Spinal cord (tissue), 10 donors: ENCODE results near the gene PDE4B. TPM values are rescaled to one million over a fixed set of nuclear protein-coding genes. Genes with fewer than 3 reads are reported as not detected.
A peak's percentile ranks its signal among the peaks of the same experiment; 100 is the strongest.

Experiments used
- DNase-seq, 6 donors: peaks; one replicate each; pipeline versions ENCODE4 v3.0.0 to v3.0.0-alpha.2; 2013 to 2015; ENCODE audit warnings: low spot score in 6 of 6, low read depth in 4 of 6
- H3K27ac ChIP-seq: one replicate; pipeline ENCODE4 v1.5.1; 2013; ENCODE audit warnings: low read depth, low read length, control low read depth
- H3K27me3 ChIP-seq: one replicate; pipeline ENCODE4 v1.6.1; 2013; ENCODE audit warnings: low read length; ENCODE audit not compliant: control insufficient read depth, insufficient read depth
- H3K36me3 ChIP-seq: one replicate; pipeline ENCODE4 v1.6.1; 2013; ENCODE audit warnings: low read length; ENCODE audit not compliant: control insufficient read depth, insufficient read depth
- H3K4me1 ChIP-seq: one replicate; pipeline ENCODE4 v1.6.1; 2013; ENCODE audit warnings: low read length; ENCODE audit not compliant: control insufficient read depth, insufficient read depth
- H3K4me3 ChIP-seq: one replicate; pipeline ENCODE4 v1.5.1; 2013; ENCODE audit warnings: low read depth, low read length, control low read depth
- H3K9me3 ChIP-seq: one replicate; pipeline ENCODE4 v1.6.1; 2013; ENCODE audit warnings: low read length; ENCODE audit not compliant: control insufficient read depth, insufficient read depth
- WGBS: methylation state at CpG from one replicate; pipeline ENCODE4 v1.1.5; 2013; ENCODE audit warnings: missing lambda C conversion rate; ENCODE audit not compliant: insufficient coverage; 5-methylcytosine and 5-hydroxymethylcytosine counted together
- polyA plus RNA-seq, 2 donors: library from polyadenylated mRNA; unstranded; fragments of 120-200 nt; gene quantifications; one replicate each; pipeline ENCODE4 v1.2.1, GENCODE V29; 2013; ENCODE audit not compliant: insufficient read length in 2 of 2
- total RNA-seq, 2 donors: library from RNA; depleted of rRNA in 1 of 2; stranded (reverse); fragments of 120-200 nt in 1 of 2; fragments of >200 nt in 1 of 2; gene quantifications; one replicate each; pipeline versions ENCODE4 v1.2.3 to v1.2.4, GENCODE V29; 2013 to 2014
- donor health status: healthy.

PDE4B gene
- total and polyA plus RNA-seq, 4 donors: 57.7 to 181 (median 90.7) TPM

- no peaks in the 10 kb centered on the region for H3K27me3 ChIP-seq
- no peak for DNase-seq
- no peaks in the 10 kb centered on the region for H3K36me3 ChIP-seq
- no peaks in the 10 kb centered on the region for H3K4me1 ChIP-seq
- WGBS: no CpG with 5 or more reads among the region's 2 CpGs
- no peak overlapping the region for H3K4me3 ChIP-seq
- no peaks in the 10 kb centered on the region for H3K9me3 ChIP-seq
- H3K27ac ChIP-seq: no peak overlapping the region
Observed at GRCh38 chr1:66213491-66213890, 420.8 kb downstream of the PDE4B start.

- H3K27me3 ChIP-seq: no peaks in the 10 kb centered on the region
- no peak overlapping the region for H3K4me3 ChIP-seq
- H3K4me1 ChIP-seq: no peaks in the 10 kb centered on the region
- H3K27ac ChIP-seq: no peak overlapping the region
- no peak for DNase-seq
- H3K9me3 ChIP-seq: no peaks in the 10 kb centered on the region
- H3K36me3 ChIP-seq: no peaks in the 10 kb centered on the region
Observed at GRCh38 chr1:66214901-66215300, 422.2 kb downstream of the PDE4B start.

GRCh38 chr1:66217021-66217420, 424.3 kb downstream of the PDE4B start:
- WGBS: 94% methylated on average over 1 of the region's 1 CpG
- no peaks in the 10 kb centered on the region for H3K9me3 ChIP-seq
- no peak overlapping the region for H3K4me3 ChIP-seq
- H3K36me3 ChIP-seq: no peaks in the 10 kb centered on the region
- H3K27ac ChIP-seq: no peak overlapping the region
- H3K4me1 ChIP-seq: no peaks in the 10 kb centered on the region
- no peaks in the 10 kb centered on the region for H3K27me3 ChIP-seq
- DNase-seq: peak in 1 of 6 donors; percentile 36

GRCh38 chr1:66217561-66217960, 424.9 kb downstream of the PDE4B start:
- no peak overlapping the region for H3K27ac ChIP-seq
- no peaks in the 10 kb centered on the region for H3K27me3 ChIP-seq
- no peak for DNase-seq
- 89% methylated on average over 1 of the region's 2 CpGs for WGBS
- H3K4me3 ChIP-seq: no peak overlapping the region
- no peaks in the 10 kb centered on the region for H3K4me1 ChIP-seq
- no peaks in the 10 kb centered on the region for H3K36me3 ChIP-seq
- H3K9me3 ChIP-seq: no peaks in the 10 kb centered on the region

- no CpG with 5 or more reads among the region's 1 CpG for WGBS
- no peaks in the 10 kb centered on the region for H3K4me1 ChIP-seq
- no peak for DNase-seq
- no peaks in the 10 kb centered on the region for H3K27me3 ChIP-seq
- no peaks in the 10 kb centered on the region for H3K9me3 ChIP-seq
- no peak overlapping the region for H3K27ac ChIP-seq
- no peaks in the 10 kb centered on the region for H3K36me3 ChIP-seq
- H3K4me3 ChIP-seq: no peak overlapping the region
Observed at GRCh38 chr1:66220477-66220876, 427.8 kb downstream of the PDE4B start.

GRCh38 chr1:66223681-66224080, 431.0 kb downstream of the PDE4B start:
- Histone ChIP-seq H3K36me3 (no peaks in the 10 kb centered on the region), H3K27ac (no peak overlapping the region), H3K9me3 (no peaks in the 10 kb centered on the region), H3K27me3 (no peaks in the 10 kb centered on the region), H3K4me1 (no peaks in the 10 kb centered on the region), H3K4me3 (no peak overlapping the region)
- no CpG with 5 or more reads among the region's 3 CpGs for WGBS
- DNase-seq: no peak

GRCh38 chr1:66226985-66227384, 434.3 kb downstream of the PDE4B start:
- Histone ChIP-seq H3K4me3 (no peak overlapping the region), H3K27ac (no peak overlapping the region), H3K36me3 (no peaks in the 10 kb centered on the region), H3K4me1 (peaks cover 4% of the 10 kb centered on the region), H3K27me3 (no peaks in the 10 kb centered on the region), H3K9me3 (no peaks in the 10 kb centered on the region)
- WGBS: 70% methylated on average over 2 of the region's 4 CpGs
- DNase-seq: no peak

- DNase-seq: no peak
- Histone ChIP-seq H3K9me3 (no peaks in the 10 kb centered on the region), H3K4me1 (peaks cover 4% of the 10 kb centered on the region), H3K27ac (no peak overlapping the region), H3K4me3 (no peak overlapping the region), H3K27me3 (no peaks in the 10 kb centered on the region), H3K36me3 (no peaks in the 10 kb centered on the region)
- WGBS: 94% methylated on average over 2 of the region's 2 CpGs
Observed at GRCh38 chr1:66227966-66228365, 435.3 kb downstream of the PDE4B start.

GRCh38 chr1:66231217-66231616, 438.5 kb downstream of the PDE4B start:
- DNase-seq: no peak
- no peaks in the 10 kb centered on the region for H3K9me3 ChIP-seq
- peaks cover 4% of the 10 kb centered on the region for H3K4me1 ChIP-seq
- no peak overlapping the region for H3K4me3 ChIP-seq
- H3K36me3 ChIP-seq: no peaks in the 10 kb centered on the region
- H3K27me3 ChIP-seq: no peaks in the 10 kb centered on the region
- no peak overlapping the region for H3K27ac ChIP-seq

GRCh38 chr1:66231681-66232463, 439.2 kb downstream of the PDE4B start:
- Histone ChIP-seq H3K4me1 (peaks cover 4% of the 10 kb centered on the region), H3K27ac (no peak overlapping the region), H3K36me3 (no peaks in the 10 kb centered on the region), H3K9me3 (no peaks in the 10 kb centered on the region), H3K27me3 (no peaks in the 10 kb centered on the region), H3K4me3 (no peak overlapping the region)
- WGBS: no CpG with 5 or more reads among the region's 5 CpGs
- no peak for DNase-seq
